Ascending aorta (tissue), 2 donors: ENCODE results near the gene NAA50. TPM values are rescaled to one million over a fixed set of nuclear protein-coding genes. Genes with fewer than 3 reads are reported as not detected.

ENCODE experiments used
- DNase-seq, 2 donors: peaks; one replicate each; pipeline ENCODE4 v3.0.0-alpha.2; 2019; ENCODE audit warnings: low spot score in 2 of 2
- H3K27ac ChIP-seq, 2 donors: fragments of 200-600 bp; sonication (generic); one replicate each; pipeline ENCODE4 v1.5.1; 2016 to 2017; ENCODE audit warnings: mild to moderate bottlenecking in 1 of 2
- H3K27me3 ChIP-seq: fragments of 200-600 bp; sonication (generic); one replicate; pipeline ENCODE4 v1.5.1; 2017
- H3K36me3 ChIP-seq, 2 donors: fragments of 200-600 bp; sonication (generic); one replicate each; pipeline ENCODE4 v1.5.1; 2016
- H3K4me1 ChIP-seq, 2 donors: fragments of 200-600 bp; sonication (generic); one replicate each; pipeline ENCODE4 v1.5.1; 2016 to 2017; ENCODE audit warnings: mild to moderate bottlenecking in 1 of 2
- H3K4me3 ChIP-seq, 2 donors: fragments of 200-600 bp; sonication (generic); one replicate each; pipeline ENCODE4 v1.5.1; 2016 to 2017; ENCODE audit warnings: mild to moderate bottlenecking in 1 of 2
- H3K9me3 ChIP-seq, 2 donors: fragments of 200-600 bp; sonication (generic); one replicate each; pipeline ENCODE4 v1.5.1; 2016
- intact Hi-C: fragments of 100-400 bp; cut with DNase I; formaldehyde crosslinking; loops from one replicate; pipeline ENCODE4 v1.15.1; 2023
- total RNA-seq: library from RNA; depleted of rRNA; stranded (reverse); fragments of >200 nt; gene quantifications from one replicate; pipeline ENCODE4 v1.1.0, GENCODE V29; 2016
- TF ChIP-seq, protein P1 (sequence below), 3 experiments: fragments of 200-600 bp in 2 of 3; fragments of 450-650 bp in 1 of 3; sonication (generic) in 2 of 3; IDR thresholded peaks; one replicate each; pipeline ENCODE4 v1.5.1; 2016 to 2019; ENCODE audit warnings: antibody characterized with exemption in 3 of 3, mild to moderate bottlenecking in 1 of 3, moderate library complexity in 1 of 3

NAA50 gene
- total RNA-seq, 1 donor from 2014 or later = 56.0 TPM

DNA sequence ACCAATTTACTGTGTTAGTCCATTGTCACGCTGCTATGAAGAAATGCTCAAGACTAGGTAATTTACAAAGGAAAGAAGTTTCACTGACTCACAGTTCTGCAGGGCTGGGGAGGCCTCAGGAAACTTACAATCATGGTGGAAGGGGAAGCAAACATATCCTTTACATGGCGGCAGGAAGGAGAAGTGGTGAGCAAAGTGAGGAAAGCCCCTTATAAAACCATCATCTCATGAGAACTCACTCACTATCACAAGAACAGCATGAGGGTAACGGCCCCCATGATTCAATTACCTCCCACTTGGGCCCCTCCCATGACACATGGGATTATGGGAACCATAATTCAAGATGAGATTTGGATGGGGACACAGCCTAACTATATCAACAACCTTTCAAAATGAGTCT, 69.8 kb downstream of the NAA50 start:
- H3K4me3 ChIP-seq = no peak overlapping the region
- peaks cover 13 to 32% of the 10 kb centered on the region in 2 donors for H3K36me3 ChIP-seq
- TF ChIP-seq, protein P1, sequence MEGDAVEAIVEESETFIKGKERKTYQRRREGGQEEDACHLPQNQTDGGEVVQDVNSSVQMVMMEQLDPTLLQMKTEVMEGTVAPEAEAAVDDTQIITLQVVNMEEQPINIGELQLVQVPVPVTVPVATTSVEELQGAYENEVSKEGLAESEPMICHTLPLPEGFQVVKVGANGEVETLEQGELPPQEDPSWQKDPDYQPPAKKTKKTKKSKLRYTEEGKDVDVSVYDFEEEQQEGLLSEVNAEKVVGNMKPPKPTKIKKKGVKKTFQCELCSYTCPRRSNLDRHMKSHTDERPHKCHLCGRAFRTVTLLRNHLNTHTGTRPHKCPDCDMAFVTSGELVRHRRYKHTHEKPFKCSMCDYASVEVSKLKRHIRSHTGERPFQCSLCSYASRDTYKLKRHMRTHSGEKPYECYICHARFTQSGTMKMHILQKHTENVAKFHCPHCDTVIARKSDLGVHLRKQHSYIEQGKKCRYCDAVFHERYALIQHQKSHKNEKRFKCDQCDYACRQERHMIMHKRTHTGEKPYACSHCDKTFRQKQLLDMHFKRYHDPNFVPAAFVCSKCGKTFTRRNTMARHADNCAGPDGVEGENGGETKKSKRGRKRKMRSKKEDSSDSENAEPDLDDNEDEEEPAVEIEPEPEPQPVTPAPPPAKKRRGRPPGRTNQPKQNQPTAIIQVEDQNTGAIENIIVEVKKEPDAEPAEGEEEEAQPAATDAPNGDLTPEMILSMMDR (IDR thresholded peaks at IDR 0.05) = no peak
- no peak overlapping the region for H3K27ac ChIP-seq
- DNase-seq = no peak
- intact Hi-C loops = no loop called here
- H3K27me3 ChIP-seq = no peaks in the 10 kb centered on the region
- no peaks in the 10 kb centered on the region for H3K9me3 ChIP-seq
- H3K4me1 ChIP-seq = no peaks in the 10 kb centered on the region

- Histone ChIP-seq H3K4me1 (no peaks in the 10 kb centered on the region), H3K4me3 (no peak overlapping the region), H3K27me3 (no peaks in the 10 kb centered on the region), H3K9me3 (no peaks in the 10 kb centered on the region), H3K36me3 (peaks cover 13 to 41% of the 10 kb centered on the region in 2 donors), H3K27ac (no peak overlapping the region)
- no peak for DNase-seq
- TF ChIP-seq, protein P1 (IDR thresholded peaks at IDR 0.05) = no peak
- intact Hi-C loops = no loop called here
Observed at GRCh38 chr3:113673593-113673992, 72.5 kb downstream of the NAA50 start.

DNA sequence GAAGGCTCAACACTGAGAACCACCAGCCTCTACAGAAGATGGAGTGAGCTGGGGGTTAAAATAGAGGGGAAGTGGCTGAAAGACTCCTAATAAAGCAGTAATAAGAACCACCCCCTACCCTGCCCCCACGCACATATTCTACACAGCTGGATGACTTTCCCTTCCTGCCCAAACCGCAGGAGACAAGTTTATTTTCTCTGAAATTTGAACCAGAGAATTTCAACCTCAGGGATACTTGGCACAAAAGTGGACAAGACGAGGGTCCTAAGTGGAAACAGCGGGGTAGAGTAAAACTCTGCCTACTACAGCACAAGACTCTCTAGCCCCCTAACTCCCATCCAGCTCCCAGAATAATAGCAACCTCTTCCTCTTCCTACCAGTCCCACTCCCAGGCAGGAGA, 78.0 kb downstream of the NAA50 start:
- H3K9me3 ChIP-seq = no peaks in the 10 kb centered on the region
- TF ChIP-seq, protein P1 (IDR thresholded peaks at IDR 0.05) = no peak
- intact Hi-C loops = no loop called here
- peaks cover 21 to 40% of the 10 kb centered on the region in 2 donors for H3K36me3 ChIP-seq
- no peak for DNase-seq
- H3K27me3 ChIP-seq = no peaks in the 10 kb centered on the region
- H3K4me3 ChIP-seq = no peak overlapping the region
- no peak overlapping the region for H3K27ac ChIP-seq
- H3K4me1 ChIP-seq = no peaks in the 10 kb centered on the region

Other genes starting within 250 kb of the NAA50 start
- gene SPICE1, start 231.1 kb downstream of the NAA50 start, total RNA-seq = 12.8 TPM
- gene SIDT1, start 213.7 kb downstream of the NAA50 start, total RNA-seq = not detected
- 16.1 TPM for gene USF3, start 49.6 kb downstream of the NAA50 start, total RNA-seq
- gene ATP6V1A, start 786 bp upstream of the NAA50 start, total RNA-seq = 18.3 TPM
- gene GRAMD1C, start 92.5 kb upstream of the NAA50 start, total RNA-seq = 0.21 TPM
- 4.4 TPM for gene ZDHHC23, start 201.8 kb upstream of the NAA50 start, total RNA-seq